ENCODE measurements around the gene AGRN. TPM values are rescaled to one million over a fixed set of nuclear protein-coding genes. Genes with fewer than 3 reads are reported as not detected.

AGRN gene
- total RNA-seq, 2 experiments from 2014 or later = 18.3 to 22.8 TPM

GRCh38 chr1:1041092-1041523 is 21.2 kb downstream of the AGRN start:
- Mint-ChIP-seq H3K4me3 (no peak overlapping the region), H3K27ac (no peak overlapping the region), H3K4me1 (peaks cover 19% of the 10 kb centered on the region), H3K9me3 (no peaks in the 10 kb centered on the region), H3K27me3 (peaks cover 19% of the 10 kb centered on the region), H3K36me3 (ENCODE audit: low read depth) (no peaks in the 10 kb centered on the region)
- POLR2A ChIA-PET = interaction anchor here (0.7 to 3.1 kb wide), 8 partner anchors 18 to 191 kb away, joined by 3 to 25 read pairs (median 4); partner anchors contain the start of genes B3GALT6, ISG15 and SDF4
- no peak for DNase-seq
- CTCF ChIA-PET = interaction anchor here (0.6 to 2.2 kb wide), 6 partner anchors 10 to 249 kb away, joined by 3 to 7 read pairs (median 3); partner anchors contain the start of genes B3GALT6 and SDF4

- no peak overlapping the region for H3K27ac Mint-ChIP-seq
- H3K4me1 Mint-ChIP-seq = peaks cover 19% of the 10 kb centered on the region
- peaks cover 19% of the 10 kb centered on the region for H3K27me3 Mint-ChIP-seq
- DNase-seq = no peak
- no peaks in the 10 kb centered on the region for H3K36me3 Mint-ChIP-seq (ENCODE audit: low read depth)
- H3K4me3 Mint-ChIP-seq = no peak overlapping the region
- H3K9me3 Mint-ChIP-seq = no peaks in the 10 kb centered on the region
- ChIA-PET CTCF (no interaction called here), POLR2A (interaction anchor here (2.0 kb wide), 1 partner anchor 19 kb away, joined by 9 read pairs; no protein-coding TSS in a partner anchor)
These were observed 22.0 kb downstream of the AGRN start for GRCh38 chr1:1041873-1042272.

- CTCF ChIA-PET = no interaction called here
- H3K36me3 Mint-ChIP-seq (ENCODE audit: low read depth) = no peaks in the 10 kb centered on the region
- POLR2A ChIA-PET = no interaction called here
- H3K4me1 Mint-ChIP-seq = peaks cover 19% of the 10 kb centered on the region
- no peak for DNase-seq
- no peak overlapping the region for H3K4me3 Mint-ChIP-seq
- peaks cover 14% of the 10 kb centered on the region for H3K27me3 Mint-ChIP-seq
- H3K9me3 Mint-ChIP-seq = no peaks in the 10 kb centered on the region
- H3K27ac Mint-ChIP-seq = no peak overlapping the region
These were observed 22.9 kb downstream of the AGRN start for GRCh38 chr1:1042835-1043234.

DNA sequence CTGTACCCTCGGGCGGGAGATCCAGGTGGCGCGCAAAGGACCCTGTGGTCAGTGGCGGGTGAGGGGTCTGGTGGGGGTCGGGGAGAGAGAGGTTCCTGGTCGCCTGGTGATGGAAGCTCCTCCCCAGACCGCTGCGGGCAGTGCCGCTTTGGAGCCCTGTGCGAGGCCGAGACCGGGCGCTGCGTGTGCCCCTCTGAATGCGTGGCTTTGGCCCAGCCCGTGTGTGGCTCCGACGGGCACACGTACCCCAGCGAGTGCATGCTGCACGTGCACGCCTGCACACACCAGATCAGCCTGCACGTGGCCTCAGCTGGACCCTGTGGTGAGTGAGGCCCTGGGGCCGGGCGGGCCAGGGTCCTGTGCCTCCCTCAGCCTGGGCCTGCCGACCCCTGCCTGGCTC is 23.5 kb downstream of the AGRN start:
- POLR2A ChIA-PET = no interaction called here
- H3K4me3 Mint-ChIP-seq = no peak overlapping the region
- H3K27me3 Mint-ChIP-seq = peaks cover 13% of the 10 kb centered on the region
- H3K36me3 Mint-ChIP-seq (ENCODE audit: low read depth) = no peaks in the 10 kb centered on the region
- H3K27ac Mint-ChIP-seq = no peak overlapping the region
- H3K4me1 Mint-ChIP-seq = peaks cover 18% of the 10 kb centered on the region
- no peaks in the 10 kb centered on the region for H3K9me3 Mint-ChIP-seq
- no peak for DNase-seq
- CTCF ChIA-PET = no interaction called here

DNA sequence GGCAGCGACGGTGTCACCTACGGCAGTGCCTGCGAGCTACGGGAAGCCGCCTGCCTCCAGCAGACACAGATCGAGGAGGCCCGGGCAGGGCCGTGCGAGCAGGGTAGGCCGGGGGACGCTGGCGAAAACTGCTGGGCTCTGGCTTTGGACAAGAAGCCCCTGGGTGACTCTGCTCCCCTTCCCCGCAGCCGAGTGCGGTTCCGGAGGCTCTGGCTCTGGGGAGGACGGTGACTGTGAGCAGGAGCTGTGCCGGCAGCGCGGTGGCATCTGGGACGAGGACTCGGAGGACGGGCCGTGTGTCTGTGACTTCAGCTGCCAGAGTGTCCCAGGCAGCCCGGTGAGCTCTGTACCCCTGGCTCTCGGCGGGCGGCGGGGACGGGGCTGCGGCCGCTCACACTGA is 24.0 kb downstream of the AGRN start:
- POLR2A ChIA-PET = no interaction called here
- H3K36me3 Mint-ChIP-seq (ENCODE audit: low read depth) = no peaks in the 10 kb centered on the region
- peaks cover 13% of the 10 kb centered on the region for H3K4me1 Mint-ChIP-seq
- no peak overlapping the region for H3K27ac Mint-ChIP-seq
- H3K9me3 Mint-ChIP-seq = no peaks in the 10 kb centered on the region
- no peak overlapping the region for H3K4me3 Mint-ChIP-seq
- H3K27me3 Mint-ChIP-seq = peaks cover 8% of the 10 kb centered on the region
- no peak for DNase-seq
- CTCF ChIA-PET = no interaction called here

DNA sequence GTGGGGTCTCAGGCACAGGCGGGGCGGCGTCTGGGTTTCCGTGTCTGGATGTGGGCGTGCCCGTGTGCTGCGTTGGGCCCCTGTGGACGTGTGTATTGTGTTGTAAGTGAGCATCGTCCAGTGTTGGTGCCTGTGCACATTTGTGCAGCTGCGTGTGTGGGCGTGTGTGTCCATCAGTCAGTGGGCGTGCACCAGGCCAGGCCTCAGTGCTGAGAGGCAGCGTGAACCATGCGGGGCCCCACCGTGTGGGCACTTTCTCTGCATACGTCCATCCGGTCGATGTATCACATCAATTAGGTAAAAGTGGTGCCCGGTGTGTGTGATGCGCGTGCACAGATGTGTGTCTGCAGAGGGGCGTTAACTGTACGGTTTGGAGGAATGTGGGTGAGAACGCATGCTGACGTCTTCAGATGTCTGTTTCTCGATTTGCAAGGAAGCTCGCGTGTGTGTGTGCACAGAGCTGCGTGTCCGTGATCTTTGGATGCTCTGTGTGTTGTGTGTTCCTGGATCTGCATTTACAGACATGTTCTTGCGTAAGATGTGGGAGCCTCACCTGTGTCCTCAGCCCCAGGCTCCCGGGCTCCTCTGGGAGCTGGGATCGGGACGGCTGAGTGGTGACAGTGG is 24.6 kb downstream of the AGRN start:
- POLR2A ChIA-PET = no interaction called here
- Mint-ChIP-seq H3K36me3 (ENCODE audit: low read depth) (no peaks in the 10 kb centered on the region), H3K4me1 (peaks cover 6% of the 10 kb centered on the region), H3K9me3 (no peaks in the 10 kb centered on the region), H3K27me3 (peaks cover 2% of the 10 kb centered on the region), H3K27ac (no peak overlapping the region), H3K4me3 (no peak overlapping the region)
- no peak for DNase-seq
- CTCF ChIA-PET = no interaction called here

- CTCF ChIA-PET = no interaction called here
- no peaks in the 10 kb centered on the region for H3K9me3 Mint-ChIP-seq
- DNase-seq = no peak
- no peak overlapping the region for H3K4me3 Mint-ChIP-seq
- POLR2A ChIA-PET = no interaction called here
- no peaks in the 10 kb centered on the region for H3K36me3 Mint-ChIP-seq (ENCODE audit: low read depth)
- peaks cover 2% of the 10 kb centered on the region for H3K4me1 Mint-ChIP-seq
- H3K27me3 Mint-ChIP-seq = no peaks in the 10 kb centered on the region
- no peak overlapping the region for H3K27ac Mint-ChIP-seq
These were observed 25.2 kb downstream of the AGRN start for GRCh38 chr1:1045129-1045528.

- POLR2A ChIA-PET = no interaction called here
- Mint-ChIP-seq H3K27me3 (no peaks in the 10 kb centered on the region), H3K27ac (no peak overlapping the region), H3K4me3 (no peak overlapping the region), H3K9me3 (no peaks in the 10 kb centered on the region), H3K36me3 (ENCODE audit: low read depth) (no peaks in the 10 kb centered on the region), H3K4me1 (no peaks in the 10 kb centered on the region)
- CTCF ChIA-PET = no interaction called here
- DNase-seq = no peak
These were observed 26.3 kb downstream of the AGRN start for GRCh38 chr1:1046243-1046642.

DNA sequence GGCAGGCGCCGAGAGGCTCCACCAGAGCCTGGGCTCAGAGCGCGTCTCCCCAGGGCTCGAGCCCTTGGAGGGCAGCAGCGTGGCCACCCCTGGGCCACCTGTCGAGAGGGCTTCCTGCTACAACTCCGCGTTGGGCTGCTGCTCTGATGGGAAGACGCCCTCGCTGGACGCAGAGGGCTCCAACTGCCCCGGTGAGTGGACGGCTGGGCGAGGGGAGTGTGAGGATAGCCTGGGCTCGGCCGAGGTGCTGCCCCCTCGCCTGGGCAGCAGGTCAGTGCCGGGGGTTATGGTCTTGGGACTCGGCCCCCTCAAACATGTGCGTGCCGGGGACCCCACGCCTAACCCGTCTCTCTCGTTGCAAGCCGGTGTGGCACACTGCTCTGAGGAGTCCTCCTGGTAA is 26.8 kb downstream of the AGRN start:
- H3K27me3 Mint-ChIP-seq = no peaks in the 10 kb centered on the region
- POLR2A ChIA-PET = no interaction called here
- no peaks in the 10 kb centered on the region for H3K4me1 Mint-ChIP-seq

DNA sequence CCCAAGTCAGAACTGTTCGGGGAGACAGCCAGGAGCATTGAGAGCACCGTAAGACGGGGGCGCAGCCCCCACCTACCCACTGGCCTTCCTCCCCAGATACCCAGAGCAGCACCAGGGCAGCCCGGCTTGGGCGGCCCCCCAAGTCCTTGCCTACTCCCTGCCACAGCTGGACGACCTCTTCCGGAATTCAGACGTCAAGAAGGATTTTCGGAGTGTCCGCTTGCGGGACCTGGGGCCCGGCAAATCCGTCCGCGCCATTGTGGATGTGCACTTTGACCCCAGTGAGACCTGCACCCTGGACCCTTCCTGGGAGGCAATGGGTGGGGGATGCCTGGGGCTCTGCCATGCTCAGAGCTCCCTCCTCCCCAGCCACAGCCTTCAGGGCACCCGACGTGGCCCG is 27.5 kb downstream of the AGRN start:
- Mint-ChIP-seq H3K27me3 (no peaks in the 10 kb centered on the region), H3K27ac (no peak overlapping the region), H3K36me3 (ENCODE audit: low read depth) (peaks cover 5% of the 10 kb centered on the region), H3K4me3 (no peak overlapping the region), H3K9me3 (peaks cover 3% of the 10 kb centered on the region), H3K4me1 (no peaks in the 10 kb centered on the region)
- POLR2A ChIA-PET = no interaction called here
- no peak for DNase-seq
- CTCF ChIA-PET = no interaction called here

More for the DNA sequence above, 26.8 kb downstream of the AGRN start:
- no peak overlapping the region for H3K27ac Mint-ChIP-seq
- no peak overlapping the region for H3K4me3 Mint-ChIP-seq
- CTCF ChIA-PET = no interaction called here
- H3K36me3 Mint-ChIP-seq (ENCODE audit: low read depth) = no peaks in the 10 kb centered on the region
- H3K9me3 Mint-ChIP-seq = no peaks in the 10 kb centered on the region
- DNase-seq = no peak

DNA sequence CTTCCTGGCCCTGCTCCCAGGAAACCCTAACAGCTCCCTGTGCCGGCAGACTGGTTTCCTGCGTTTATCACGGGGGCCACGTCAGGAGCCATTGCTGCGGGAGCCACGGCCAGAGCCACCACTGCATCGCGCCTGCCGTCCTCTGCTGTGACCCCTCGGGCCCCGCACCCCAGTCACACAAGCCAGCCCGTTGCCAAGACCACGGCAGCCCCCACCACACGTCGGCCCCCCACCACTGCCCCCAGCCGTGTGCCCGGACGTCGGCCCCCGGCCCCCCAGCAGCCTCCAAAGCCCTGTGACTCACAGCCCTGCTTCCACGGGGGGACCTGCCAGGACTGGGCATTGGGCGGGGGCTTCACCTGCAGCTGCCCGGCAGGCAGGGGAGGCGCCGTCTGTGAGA is 28.0 kb downstream of the AGRN start:
- ChIA-PET POLR2A (no interaction called here), CTCF (no interaction called here)
- Mint-ChIP-seq H3K4me1 (no peaks in the 10 kb centered on the region), H3K36me3 (ENCODE audit: low read depth) (peaks cover 9% of the 10 kb centered on the region), H3K4me3 (no peak overlapping the region), H3K27ac (no peak overlapping the region), H3K27me3 (no peaks in the 10 kb centered on the region), H3K9me3 (peaks cover 8% of the 10 kb centered on the region)
- DNase-seq = no peak

DNA sequence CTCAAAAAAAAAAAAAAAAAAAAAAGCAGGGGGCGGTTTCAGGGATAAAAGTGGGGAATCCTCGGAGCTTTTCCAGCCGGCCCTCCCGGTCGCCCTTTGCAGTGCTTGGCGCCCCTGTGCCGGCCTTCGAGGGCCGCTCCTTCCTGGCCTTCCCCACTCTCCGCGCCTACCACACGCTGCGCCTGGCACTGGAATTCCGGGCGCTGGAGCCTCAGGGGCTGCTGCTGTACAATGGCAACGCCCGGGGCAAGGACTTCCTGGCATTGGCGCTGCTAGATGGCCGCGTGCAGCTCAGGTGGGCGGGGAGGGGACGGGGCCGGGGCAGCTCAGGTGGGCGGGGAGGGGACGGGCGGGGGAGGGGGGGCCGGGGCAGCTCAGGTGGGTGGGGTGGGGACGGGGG is 28.8 kb downstream of the AGRN start:
- POLR2A ChIA-PET = no interaction called here
- no peaks in the 10 kb centered on the region for H3K27me3 Mint-ChIP-seq
- no peaks in the 10 kb centered on the region for H3K4me1 Mint-ChIP-seq
- H3K27ac Mint-ChIP-seq = no peak overlapping the region
- H3K4me3 Mint-ChIP-seq = no peak overlapping the region
- no peak for DNase-seq
- peaks cover 9% of the 10 kb centered on the region for H3K36me3 Mint-ChIP-seq (ENCODE audit: low read depth)
- CTCF ChIA-PET = no interaction called here
- H3K9me3 Mint-ChIP-seq = peaks cover 8% of the 10 kb centered on the region

- Mint-ChIP-seq H3K4me1 (no peaks in the 10 kb centered on the region), H3K27ac (no peak overlapping the region), H3K27me3 (no peaks in the 10 kb centered on the region), H3K9me3 (peaks cover 8% of the 10 kb centered on the region), H3K4me3 (no peak overlapping the region), H3K36me3 (ENCODE audit: low read depth) (peaks cover 9% of the 10 kb centered on the region)
- ChIA-PET POLR2A (no interaction called here), CTCF (no interaction called here)
- no peak for DNase-seq
These were observed 29.6 kb downstream of the AGRN start for GRCh38 chr1:1049318-1050165.

DNA sequence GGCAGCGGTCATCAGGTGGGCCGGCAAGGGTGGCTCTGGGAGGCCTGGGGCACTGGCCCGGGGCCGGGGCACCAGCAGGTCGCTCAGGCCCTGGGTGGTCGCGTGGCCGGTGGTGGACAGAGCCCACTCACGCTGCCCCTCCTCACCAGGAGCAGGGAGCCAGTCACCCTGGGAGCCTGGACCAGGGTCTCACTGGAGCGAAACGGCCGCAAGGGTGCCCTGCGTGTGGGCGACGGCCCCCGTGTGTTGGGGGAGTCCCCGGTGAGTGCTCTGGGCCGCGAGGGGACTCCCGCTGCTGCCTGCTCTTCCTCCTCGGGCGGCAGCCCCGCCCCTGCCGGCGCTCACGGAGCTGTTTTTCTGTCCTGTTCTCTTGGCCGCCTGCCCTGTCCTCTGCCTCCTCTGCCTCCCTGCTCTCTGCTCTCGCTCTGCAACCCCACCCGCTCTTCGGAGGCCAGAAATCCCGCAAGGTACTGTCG is 30.7 kb downstream of the AGRN start:
- Mint-ChIP-seq H3K36me3 (ENCODE audit: low read depth) (peaks cover 9% of the 10 kb centered on the region), H3K4me1 (no peaks in the 10 kb centered on the region), H3K4me3 (no peak overlapping the region), H3K27me3 (no peaks in the 10 kb centered on the region), H3K9me3 (peaks cover 8% of the 10 kb centered on the region), H3K27ac (no peak overlapping the region)
- no peak for DNase-seq
- ChIA-PET POLR2A (no interaction called here), CTCF (no interaction called here)
